ENCODE data around the gene TANC1.

DNA sequence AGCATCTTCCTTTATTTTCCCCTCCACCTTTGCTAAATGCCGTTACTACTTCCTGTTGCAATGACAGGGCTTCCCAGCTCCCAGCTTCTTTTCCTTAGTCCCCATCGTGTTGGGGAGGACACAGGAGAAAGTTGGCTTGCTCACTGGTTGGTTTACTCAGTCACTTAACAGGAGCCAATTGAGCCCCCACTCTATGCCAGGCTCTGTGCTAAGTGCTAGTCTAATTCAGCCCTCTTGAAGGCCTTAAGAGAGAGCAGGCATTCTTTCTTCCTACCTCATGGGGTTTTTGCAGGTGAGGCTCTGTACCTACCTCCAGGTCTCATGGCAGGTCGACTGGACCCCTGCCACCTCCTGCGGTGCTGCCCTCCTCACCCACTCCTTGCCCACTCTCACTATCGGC lies 20.1 kb downstream of the TANC1 start:
- TF ChIP-seq, protein P1, sequence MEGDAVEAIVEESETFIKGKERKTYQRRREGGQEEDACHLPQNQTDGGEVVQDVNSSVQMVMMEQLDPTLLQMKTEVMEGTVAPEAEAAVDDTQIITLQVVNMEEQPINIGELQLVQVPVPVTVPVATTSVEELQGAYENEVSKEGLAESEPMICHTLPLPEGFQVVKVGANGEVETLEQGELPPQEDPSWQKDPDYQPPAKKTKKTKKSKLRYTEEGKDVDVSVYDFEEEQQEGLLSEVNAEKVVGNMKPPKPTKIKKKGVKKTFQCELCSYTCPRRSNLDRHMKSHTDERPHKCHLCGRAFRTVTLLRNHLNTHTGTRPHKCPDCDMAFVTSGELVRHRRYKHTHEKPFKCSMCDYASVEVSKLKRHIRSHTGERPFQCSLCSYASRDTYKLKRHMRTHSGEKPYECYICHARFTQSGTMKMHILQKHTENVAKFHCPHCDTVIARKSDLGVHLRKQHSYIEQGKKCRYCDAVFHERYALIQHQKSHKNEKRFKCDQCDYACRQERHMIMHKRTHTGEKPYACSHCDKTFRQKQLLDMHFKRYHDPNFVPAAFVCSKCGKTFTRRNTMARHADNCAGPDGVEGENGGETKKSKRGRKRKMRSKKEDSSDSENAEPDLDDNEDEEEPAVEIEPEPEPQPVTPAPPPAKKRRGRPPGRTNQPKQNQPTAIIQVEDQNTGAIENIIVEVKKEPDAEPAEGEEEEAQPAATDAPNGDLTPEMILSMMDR (IDR thresholded peaks at IDR 0.05): no peak
- TF ChIP-seq POLR2A (IDR thresholded peaks at IDR 0.05): no peak
